ENCODE data around the gene LACTB. TPM values are rescaled to one million over a fixed set of nuclear protein-coding genes. Genes with fewer than 3 reads are reported as not detected.

LACTB gene
- polyA plus RNA-seq, 3 donors, result 17.0 to 19.3 (median 18.1) TPM

- no peak for DNase-seq
These were observed 44.6 kb downstream of the LACTB start for GRCh38 chr15:63166219-63166618.

- no peak for DNase-seq
These were observed 48.1 kb downstream of the LACTB start for GRCh38 chr15:63169788-63170187.

DNA sequence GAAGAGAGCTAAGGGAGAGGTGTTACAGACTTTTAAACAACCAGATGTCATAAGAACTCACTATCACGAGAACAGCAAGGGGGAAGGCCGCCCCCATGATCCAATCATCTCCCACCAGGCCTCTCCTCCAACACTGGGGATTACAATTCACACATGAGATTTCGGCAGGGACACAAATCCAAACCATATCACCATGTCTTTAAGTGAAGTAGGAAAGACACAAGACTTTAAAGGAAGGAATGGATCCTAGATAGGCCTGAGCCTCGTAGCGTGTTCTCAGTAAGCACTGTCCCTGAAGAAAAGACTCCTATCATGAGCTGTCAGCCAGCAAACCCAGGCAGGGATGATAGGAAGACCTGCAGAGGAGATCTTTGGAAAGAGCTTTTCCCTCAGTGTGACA, 50.7 kb downstream of the LACTB start:
- no peak for DNase-seq

- DNase-seq, result no peak
These were observed 51.3 kb downstream of the LACTB start for GRCh38 chr15:63172851-63173451.

DNA sequence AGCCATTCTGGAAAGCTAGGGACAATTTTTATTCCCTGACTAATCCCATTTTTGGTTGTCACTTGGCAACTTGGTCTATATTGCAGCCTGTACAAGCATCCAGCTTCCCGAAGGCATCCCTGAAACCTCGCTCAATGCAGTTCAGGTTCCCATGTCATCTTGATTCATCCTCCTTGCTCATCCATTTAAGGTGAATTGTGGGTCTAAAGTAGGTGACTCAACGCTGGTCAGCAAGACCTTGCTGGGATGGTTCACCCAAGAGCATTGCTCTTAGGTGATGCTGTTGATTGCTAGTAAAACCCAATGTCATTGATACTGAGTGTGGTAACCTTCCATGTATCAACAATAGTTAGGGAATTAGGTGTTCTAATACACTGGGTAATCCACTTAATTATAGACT, 54.6 kb downstream of the LACTB start:
- DNase-seq, result no peak

GRCh38 chr15:63178034-63178433, 56.4 kb downstream of the LACTB start:
- no peak for DNase-seq

DNA sequence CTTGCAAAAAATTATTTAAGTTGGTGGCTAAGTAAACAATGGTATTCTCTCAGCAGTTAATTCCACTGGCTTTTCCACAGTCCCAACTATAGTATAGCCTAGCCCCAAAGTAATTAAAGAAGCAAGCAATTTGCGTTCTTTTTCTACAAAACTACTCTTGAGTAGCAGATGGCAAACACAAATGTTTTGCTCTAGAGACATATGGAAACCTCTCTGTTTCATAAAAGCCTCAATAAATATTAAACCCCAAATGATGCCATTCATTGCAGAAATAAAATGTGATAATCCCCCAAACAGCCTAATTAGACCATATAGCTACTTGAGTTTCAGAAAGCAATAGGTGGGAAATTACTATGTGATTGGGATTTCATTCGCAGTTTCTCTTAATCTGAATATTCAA, 59.1 kb downstream of the LACTB start:
- DNase-seq, result no peak

GRCh38 chr15:63181648-63182047, 60.0 kb downstream of the LACTB start:
- no peak for DNase-seq

GRCh38 chr15:63185206-63185605, 63.5 kb downstream of the LACTB start:
- DNase-seq, result no peak

DNA sequence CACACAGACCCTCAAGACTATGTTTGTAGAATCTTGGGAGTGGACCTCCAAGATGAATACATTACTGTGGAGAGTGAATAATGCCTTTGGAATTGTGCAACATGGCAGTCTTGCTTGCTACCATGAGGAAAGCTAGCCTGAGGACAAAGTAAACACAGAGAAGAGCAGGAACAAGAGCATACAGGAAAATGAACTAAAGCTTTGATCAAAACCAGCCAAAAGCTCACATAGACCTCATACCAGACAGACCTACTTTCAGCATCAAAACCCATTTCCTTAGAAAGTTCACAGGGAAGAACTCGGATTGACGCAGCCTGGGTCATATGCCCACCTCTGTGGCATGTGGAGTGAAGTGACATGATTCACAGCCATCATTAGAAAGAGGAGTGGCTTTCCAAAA, 64.4 kb downstream of the LACTB start:
- no peak for DNase-seq

- no peak for DNase-seq
These were observed 66.0 kb downstream of the LACTB start for GRCh38 chr15:63187589-63188226.

GRCh38 chr15:63188247-63188925, 66.7 kb downstream of the LACTB start:
- DNase-seq, result no peak

DNA sequence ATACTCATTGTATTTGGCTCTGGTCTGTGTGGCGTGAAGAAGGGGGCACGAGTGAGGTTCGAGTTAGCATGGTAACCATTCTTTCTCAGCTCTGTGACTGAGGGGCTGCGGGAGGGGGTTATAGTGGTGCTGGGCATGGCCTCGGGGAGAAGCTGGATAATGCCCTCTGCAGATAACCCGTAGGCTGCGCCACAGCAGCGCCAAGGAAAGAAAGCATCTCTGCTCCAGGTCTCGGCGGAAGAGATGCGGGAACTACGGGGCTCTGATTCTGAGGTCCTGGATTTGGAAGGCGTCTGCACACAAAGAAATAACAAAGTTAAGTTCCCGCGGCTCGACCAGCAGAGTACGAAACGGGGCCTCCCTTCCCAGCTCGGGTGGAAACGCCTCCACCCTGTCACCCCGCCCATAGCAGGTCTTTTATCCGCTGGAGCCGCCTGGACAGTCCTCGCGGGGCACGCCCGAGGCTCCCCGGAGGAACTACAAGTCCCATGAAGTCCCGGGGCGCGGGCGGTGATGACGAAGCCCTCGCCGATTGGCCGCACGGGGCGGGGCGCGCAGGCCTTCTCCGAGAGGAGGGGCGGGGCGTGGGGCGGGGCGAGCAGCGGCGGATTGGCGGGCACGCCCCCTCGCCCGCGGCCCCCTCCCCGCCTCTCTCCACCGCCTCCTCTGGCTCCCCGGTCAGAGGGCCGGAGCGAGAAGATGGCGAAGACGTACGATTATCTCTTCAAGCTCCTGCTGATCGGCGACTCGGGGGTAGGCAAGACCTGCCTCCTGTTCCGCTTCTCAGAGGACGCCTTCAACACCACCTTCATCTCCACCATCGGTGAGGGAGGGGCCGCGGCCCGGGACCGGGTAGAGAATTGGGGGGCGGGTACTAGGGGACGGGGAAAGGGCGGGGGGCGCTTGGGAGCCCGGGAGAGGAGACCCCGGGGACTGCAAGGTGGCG, 67.5 kb downstream of the LACTB start, which contains the start of gene RAB8B:
TSS of gene RAB8B (plus strand) at position 681 of the 946 bp plus-strand sequence. CDS start at position 700, 19 bp downstream.
- peak; percentile 96 for DNase-seq

- no peak for DNase-seq
These were observed 68.5 kb downstream of the LACTB start for GRCh38 chr15:63189941-63190768.

- DNase-seq, result no peak
These were observed 69.3 kb downstream of the LACTB start for GRCh38 chr15:63190769-63191649.

Other genes starting within 250 kb of the LACTB start
- gene TPM1, start 79.1 kb upstream of the LACTB start, polyA plus RNA-seq (ENCODE audit: insufficient read length in 3 of 3), result 100 to 1,000 TPM; 455 to 624 (median 559) TPM
- gene RPS27L, start 35.6 kb downstream of the LACTB start, polyA plus RNA-seq (ENCODE audit: insufficient read length in 3 of 3), result 10 to 100 TPM; 80.5 to 91.9 (median 82.9) TPM
- 10 to 100 TPM; 24.8 to 31.6 (median 29.3) TPM for gene RAB8B, start 67.7 kb downstream of the LACTB start, polyA plus RNA-seq (ENCODE audit: insufficient read length in 3 of 3)
- 10 to 100 TPM; 15.7 to 19.9 (median 17.6) TPM for gene APH1B, start 155.7 kb downstream of the LACTB start, polyA plus RNA-seq (ENCODE audit: insufficient read length in 3 of 3)